ENCODE measurements around the gene KLHDC8A.

GRCh38 chr1:205358579-205358978 lies 1.9 kb upstream of the KLHDC8A start:
- TF ChIP-seq CTCF (IDR thresholded peaks at IDR 0.05), result no peak
- no peak for TF ChIP-seq EP300 (IDR thresholded peaks at IDR 0.05)
